HG02970 (cell line): ENCODE measurements around the gene SNAPC2.

Experiments
- ATAC-seq: cut with Tn5 transposase; IDR thresholded peaks from one replicate; pipeline ENCODE4 v1.9.1; 2021; ENCODE audit warnings: mild to moderate bottlenecking, moderate library complexity, moderate number of reproducible peaks; ENCODE audit not compliant: unreplicated experiment, low FRiP score

Gene SNAPC2

GRCh38 chr19:7919610-7920518 lies at the start of gene SNAPC2:
SNAPC2 (plus strand) TSS chr19:7920338; CDS start chr19:7920367, 29 bp downstream.
- ATAC-seq, result peak; percentile 69

- no peak for ATAC-seq
Measured at GRCh38 chr19:7870571-7871436, 49.3 kb upstream of the SNAPC2 start.

DNA sequence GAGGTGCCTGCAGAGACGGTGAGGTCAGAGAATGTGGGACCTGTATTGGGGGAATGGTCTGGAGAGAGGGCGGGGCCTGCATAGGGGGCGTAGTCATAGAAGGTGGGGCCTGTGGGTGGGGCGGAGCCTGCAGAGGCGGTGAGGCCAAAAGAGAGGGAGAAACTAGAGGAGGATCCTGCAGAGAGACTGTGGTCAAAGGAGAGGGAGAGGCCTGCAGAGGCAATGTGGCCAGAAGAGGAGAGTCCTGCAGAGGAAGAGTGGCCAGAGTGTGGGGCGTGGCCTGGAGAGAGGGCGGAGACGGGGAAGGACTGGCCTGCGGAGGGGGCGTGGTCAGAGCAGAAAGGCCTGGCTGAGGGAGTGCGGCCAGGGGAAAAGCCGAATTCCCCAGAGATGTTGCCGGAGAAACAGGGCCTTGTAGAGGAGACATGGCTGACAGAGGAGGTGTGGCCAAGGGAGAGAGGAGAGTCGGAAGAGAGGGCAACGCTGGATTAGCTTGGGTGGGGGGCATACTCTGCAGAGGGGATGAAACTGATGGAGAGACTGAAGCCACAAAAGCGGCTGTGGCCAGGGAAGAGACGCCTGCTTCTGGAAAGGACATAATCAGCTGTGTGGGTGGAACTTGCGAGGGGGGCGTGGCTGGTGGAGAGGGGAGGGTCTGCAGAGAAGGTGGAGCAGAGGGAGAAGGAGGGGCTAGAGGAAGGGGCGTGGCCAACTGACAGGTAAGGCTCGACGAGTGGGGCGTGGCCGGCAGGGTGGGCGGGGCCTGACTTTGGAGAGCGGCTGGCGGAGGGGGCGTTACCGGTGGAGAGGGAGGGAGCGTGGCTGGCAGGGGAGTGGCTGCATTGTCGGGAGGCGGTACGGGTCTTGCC lies 48.5 kb upstream of the SNAPC2 start:
- ATAC-seq, result no peak

GRCh38 chr19:7872306-7873204 lies 47.6 kb upstream of the SNAPC2 start:
- ATAC-seq, result no peak

DNA sequence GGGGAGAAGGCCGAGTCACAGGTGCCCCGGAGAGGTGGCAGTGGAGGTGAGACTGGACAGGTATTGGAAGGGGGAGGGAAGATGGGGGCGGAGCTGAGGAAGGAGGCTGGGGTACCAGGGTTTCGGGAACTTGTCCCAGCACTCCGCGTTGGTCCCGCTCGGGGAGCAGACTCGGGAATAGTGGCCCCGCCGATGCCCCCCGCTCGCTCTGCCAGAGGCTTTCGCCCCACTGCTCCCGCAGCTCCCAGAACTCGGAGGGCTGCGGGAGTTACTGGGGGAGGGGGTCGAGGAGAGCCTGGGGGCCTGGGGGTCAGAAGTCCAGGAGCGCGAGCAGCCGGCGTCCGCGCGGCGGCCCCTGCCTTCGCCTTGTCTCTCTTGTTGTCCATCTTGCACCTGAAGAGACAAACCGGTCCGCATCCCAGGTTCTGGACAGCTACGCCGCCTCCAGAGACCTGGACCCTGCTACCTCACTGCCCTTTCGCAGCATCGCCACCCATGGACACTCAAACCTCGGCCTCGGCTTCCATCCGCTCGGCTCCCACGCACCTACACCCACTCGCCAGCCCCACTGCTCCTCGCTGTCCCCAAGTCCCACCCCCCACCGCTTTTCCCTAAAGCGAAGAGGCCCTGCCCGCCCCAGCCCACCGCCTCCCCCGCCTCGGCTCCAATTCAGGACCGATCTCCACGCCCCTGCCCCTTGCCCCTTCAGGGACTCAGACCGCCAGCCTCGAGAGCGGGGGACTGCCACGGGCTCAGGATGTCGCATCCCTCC lies 46.6 kb upstream of the SNAPC2 start:
- no peak for ATAC-seq

DNA sequence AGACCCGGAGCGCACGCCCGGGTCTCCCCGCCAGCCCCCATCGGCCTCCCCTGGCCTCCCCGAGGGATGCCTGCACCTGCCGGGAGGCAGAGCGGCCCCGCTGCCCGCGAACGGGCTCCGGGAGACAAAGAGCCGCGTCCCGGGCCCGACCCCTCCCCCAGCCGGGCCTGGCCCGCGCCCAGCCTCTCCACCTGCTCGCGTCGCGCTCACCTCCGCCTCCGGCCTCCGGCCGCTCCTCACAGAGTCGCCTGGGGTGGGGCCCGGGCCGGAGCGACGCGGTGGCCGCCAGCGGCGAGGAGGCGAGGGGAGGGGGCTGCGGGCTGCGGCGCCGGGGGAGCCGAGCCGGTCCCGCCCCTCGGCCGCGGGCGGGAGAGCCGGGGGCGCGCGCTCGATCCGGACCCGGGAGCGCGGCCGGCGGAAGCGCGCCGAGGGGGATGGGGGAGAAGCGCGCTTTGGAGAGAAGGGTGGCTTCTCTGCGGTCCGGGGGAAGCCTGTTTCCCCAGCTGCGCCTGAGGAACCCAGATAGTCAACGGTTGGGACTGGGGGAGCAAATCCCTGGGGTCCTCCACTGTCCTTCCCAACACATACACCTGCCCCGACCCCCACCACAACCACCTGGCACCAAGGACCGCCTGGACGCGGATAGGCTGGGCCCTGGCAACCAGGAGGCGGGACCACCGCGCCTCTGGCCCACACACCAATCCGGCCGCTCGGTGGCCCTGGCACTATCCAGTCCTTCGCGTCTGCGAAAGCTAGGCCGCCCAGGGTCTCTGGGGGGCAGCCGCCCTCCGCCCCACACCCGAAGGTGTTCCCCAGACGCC lies 45.9 kb upstream of the SNAPC2 start, which contains the start of gene PRR36:
Gene PRR36, minus strand, starts transcription at position 315 of the 821 bp plus-strand sequence. CDS start 701 bp downstream, outside the sequence.
- ATAC-seq, result no peak

DNA sequence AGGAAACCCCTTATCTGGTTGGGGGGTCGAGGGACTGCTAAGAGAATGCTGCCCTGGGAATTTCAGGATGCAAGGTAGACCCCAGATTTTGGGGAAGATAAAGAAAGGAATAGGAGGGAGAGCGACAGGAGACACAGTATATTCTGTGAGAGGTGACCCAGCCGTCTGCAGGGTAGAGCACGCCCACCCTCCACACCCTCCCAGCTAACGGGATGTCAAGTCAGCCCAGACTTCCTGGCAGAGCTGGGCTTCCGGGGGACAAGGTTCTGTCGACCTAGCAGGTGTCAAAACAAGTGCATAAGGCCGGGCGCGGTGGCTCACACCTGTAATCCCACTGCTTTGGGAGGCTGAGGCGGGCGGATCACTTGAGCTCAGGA lies 45.3 kb upstream of the SNAPC2 start:
- no peak for ATAC-seq

DNA sequence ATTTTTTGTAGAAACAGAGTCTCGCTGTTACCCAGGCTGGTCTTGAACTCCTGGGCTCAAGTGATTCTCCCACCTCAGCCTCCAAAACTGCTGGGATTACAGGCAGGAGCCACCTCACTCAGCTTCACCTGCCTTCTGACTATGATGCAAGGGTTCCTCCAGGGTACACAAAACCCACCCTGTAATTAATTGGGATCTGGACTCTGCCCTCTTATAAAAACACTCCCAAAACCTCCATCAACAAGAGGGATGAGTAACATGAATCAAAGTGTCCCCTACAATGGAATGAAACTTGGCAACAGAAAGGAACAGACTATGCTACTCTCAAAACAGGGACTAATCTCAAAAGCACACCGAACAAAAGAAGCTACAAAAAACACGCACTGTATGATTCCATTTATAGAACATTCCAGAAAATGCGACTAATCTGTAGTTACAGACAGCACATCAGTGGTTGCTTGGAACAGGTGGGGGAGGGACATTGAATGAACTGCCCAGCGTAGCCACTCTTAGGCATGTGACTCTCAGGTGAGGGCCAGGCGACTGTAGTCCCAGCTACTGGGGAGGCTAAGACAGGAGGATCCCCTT lies 42.8 kb upstream of the SNAPC2 start:
- no peak for ATAC-seq

- no peak for ATAC-seq
Measured at GRCh38 chr19:7879111-7879807, 40.9 kb upstream of the SNAPC2 start.

DNA sequence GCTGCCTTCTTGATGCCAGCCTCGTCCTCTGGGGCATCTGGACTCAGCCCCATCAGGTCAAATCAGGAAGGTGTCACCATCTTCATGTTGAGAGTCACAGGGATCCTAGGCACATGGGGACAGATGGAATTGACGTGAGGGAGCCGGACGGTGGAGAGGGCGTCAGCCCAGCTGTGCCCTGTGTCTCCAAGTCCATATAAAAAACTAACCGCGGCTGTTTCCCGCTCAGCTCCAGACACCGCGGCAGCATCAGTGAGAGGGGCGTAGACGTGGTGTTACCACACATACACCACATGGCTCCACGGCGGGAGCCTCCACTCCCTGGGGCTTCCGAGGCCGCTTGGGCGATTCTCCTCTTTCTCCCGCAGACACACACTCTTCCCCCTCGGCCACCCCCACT lies 40.3 kb upstream of the SNAPC2 start:
- no peak for ATAC-seq

DNA sequence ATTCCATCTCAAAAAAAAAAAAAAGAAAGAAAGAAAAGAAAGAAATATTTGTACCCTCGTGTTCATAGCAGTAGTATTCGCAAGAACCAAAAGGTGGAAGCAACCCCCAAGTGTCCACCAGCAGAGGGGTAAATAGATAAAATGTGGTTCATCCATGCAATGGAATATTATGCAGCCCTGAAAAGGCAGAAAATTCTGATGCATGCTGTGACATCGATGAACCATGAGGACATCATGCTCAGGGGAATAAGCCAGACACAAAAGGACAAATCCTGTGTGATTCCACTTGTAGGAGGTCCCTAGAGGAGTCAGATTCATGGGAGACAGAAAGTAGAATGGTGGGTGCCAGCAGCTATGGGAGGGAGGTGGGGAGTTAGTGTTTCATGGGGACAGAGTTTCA lies 38.2 kb upstream of the SNAPC2 start:
- no peak for ATAC-seq

GRCh38 chr19:7883105-7883504 lies 37.0 kb upstream of the SNAPC2 start:
- no peak for ATAC-seq

DNA sequence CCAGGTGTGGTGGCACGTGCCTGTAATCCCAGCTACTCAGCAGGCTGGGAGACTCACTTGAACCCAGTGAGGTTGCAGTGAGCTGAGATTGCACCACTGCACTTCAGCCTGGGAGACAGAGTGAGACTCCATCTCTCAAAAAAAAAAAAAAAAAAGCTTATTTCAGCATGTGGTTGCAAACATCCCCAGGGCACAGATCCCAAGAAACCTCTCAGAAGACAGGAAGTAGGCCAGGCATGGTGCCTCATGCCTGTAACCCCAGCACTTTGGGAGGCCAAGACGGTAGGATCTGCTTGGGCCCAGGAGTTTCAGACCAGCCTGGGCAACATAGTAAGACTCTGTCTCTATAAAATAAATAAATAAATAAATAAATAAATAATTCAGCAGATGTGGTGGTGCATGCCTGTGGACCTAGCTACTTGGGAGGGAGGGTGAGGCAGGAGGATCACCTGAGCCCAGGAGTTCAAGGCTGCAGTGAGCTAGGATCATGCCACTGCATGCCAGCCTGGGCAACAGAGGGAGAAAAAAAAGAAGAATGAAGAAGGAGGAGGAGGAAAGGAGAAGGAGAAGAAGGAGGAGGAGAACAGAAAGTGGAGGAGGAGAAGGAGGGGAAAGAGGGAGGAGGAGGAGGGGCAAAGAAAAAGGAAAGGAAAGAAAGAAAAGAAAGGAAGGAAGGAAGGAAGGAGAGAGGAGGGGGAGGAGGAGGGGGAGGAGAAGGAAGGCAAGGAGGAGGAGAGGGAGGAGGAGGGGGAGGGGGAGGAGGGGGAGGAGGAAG lies 36.2 kb upstream of the SNAPC2 start:
- ATAC-seq, result no peak

DNA sequence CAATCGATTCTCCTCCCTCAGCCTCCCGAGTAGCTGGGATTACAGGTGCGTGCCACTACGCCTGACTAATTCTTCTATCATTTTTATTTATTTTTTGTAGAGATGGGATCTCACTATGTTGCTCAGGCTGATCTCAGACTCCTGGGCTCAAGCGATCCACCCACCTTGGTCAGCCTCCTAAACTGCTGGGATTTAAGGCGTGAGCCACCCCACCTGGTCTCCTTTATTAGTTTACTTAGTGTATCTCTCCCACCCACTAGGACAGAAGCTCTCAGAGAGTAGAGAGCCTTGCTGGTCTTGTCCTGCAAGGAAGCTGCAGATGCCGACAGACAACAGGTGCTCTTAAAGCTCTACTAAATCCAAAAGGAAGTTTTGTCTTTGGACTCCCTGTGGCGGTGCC lies 34.3 kb upstream of the SNAPC2 start:
- no peak for ATAC-seq

GRCh38 chr19:7887408-7888144 lies 32.6 kb upstream of the SNAPC2 start:
- no peak for ATAC-seq
